CD14-positive monocyte (primary cell): ENCODE data around the gene VAMP5. TPM values are rescaled to one million over a fixed set of nuclear protein-coding genes. Genes with fewer than 3 reads are reported as not detected.
"Not testable (repeated sequence)": the region's sequence is repeated elsewhere in the genome, so short reads cannot be mapped to it uniquely, and the experiment has no call there.

ENCODE experiments used
- DNase-seq, 3 donors: peaks; one replicate each; pipeline ENCODE4 v3.0.0-alpha.2; 2011 to 2022
- H2AFZ ChIP-seq: 2 replicates; pipeline ENCODE4 v1.6.0; 2012; ENCODE audit warnings: mild to moderate bottlenecking, low read depth, low read length, inconsistent platforms; ENCODE audit not compliant: insufficient read depth, poor library complexity, severe bottlenecking
- H3K27ac ChIP-seq, 2 donors: 1 replicate in 1 of 2; 2 replicates in 1 of 2; pipeline ENCODE4 v1.5.1; 2012 to 2013; ENCODE audit warnings: low read length in 2 of 2, control low read depth in 1 of 2, inconsistent platforms in 1 of 2, low read depth in 1 of 2, mild to moderate bottlenecking in 1 of 2
- H3K27me3 ChIP-seq, 2 donors: one replicate each; pipeline versions ENCODE4 v1.6.0 to v1.6.1; 2011 to 2013; ENCODE audit warnings: low read length in 2 of 2; ENCODE audit not compliant: control insufficient read depth in 2 of 2, insufficient read depth in 2 of 2
- H3K36me3 ChIP-seq, 2 donors: replicated peaks in 1 of 2; 1 replicate in 1 of 2; 2 replicates in 1 of 2; pipeline versions ENCODE4 v1.5.1 to v1.6.1; 2012 to 2013; ENCODE audit warnings: low read length in 2 of 2, control low read depth in 1 of 2, inconsistent platforms in 1 of 2, mild to moderate bottlenecking in 1 of 2; ENCODE audit not compliant: insufficient read depth in 2 of 2, control insufficient read depth in 1 of 2
- H3K4me1 ChIP-seq, 2 donors: 1 replicate in 1 of 2; 2 replicates in 1 of 2; pipeline versions ENCODE4 v1.5.1 to v1.6.1; 2012 to 2013; ENCODE audit warnings: low read length in 2 of 2, control low read depth in 1 of 2, inconsistent platforms in 1 of 2, mild to moderate bottlenecking in 1 of 2, moderate library complexity in 1 of 2; ENCODE audit not compliant: insufficient read depth in 2 of 2, control insufficient read depth in 1 of 2
- H3K4me2 ChIP-seq: replicated peaks from 2 replicates; pipeline ENCODE3; 2012; ENCODE audit warnings: low read length, moderate library complexity, mild to moderate bottlenecking; ENCODE audit not compliant: poor library complexity, severe bottlenecking; ENCODE audit errors: extremely low read depth
- H3K4me3 ChIP-seq, 3 experiments: fragments of 200-600 bp in 1 of 3; sonication (generic) in 1 of 3; replicated peaks in 1 of 3; 1 replicate in 2 of 3; 2 replicates in 1 of 3; pipeline ENCODE4 v1.5.1; 2011 to 2013; ENCODE audit warnings: low read length in 3 of 3, mild to moderate bottlenecking in 3 of 3, control low read depth in 2 of 3, low read depth in 2 of 3, inconsistent platforms in 1 of 3, moderate library complexity in 1 of 3
- H3K79me2 ChIP-seq: 2 replicates; pipeline ENCODE4 v1.6.0; 2012; ENCODE audit warnings: mild to moderate bottlenecking, control low read depth, inconsistent platforms, low read length, moderate library complexity; ENCODE audit not compliant: insufficient read depth
- H3K9ac ChIP-seq: 2 replicates; pipeline ENCODE4 v1.6.0; 2017; ENCODE audit warnings: low read length, mild to moderate bottlenecking; ENCODE audit not compliant: insufficient read depth, poor library complexity, severe bottlenecking
- H3K9me3 ChIP-seq, 2 donors: replicated peaks in 1 of 2; 1 replicate in 1 of 2; 2 replicates in 1 of 2; pipeline versions ENCODE4 v1.5.1 to v1.6.1; 2012 to 2013; ENCODE audit warnings: low read length in 2 of 2, control low read depth in 1 of 2; ENCODE audit not compliant: control insufficient read depth in 1 of 2, insufficient read depth in 1 of 2
- H4K20me1 ChIP-seq: 2 replicates; pipeline ENCODE4 v1.6.0; 2012; ENCODE audit warnings: mild to moderate bottlenecking, low read length, control low read depth, moderate library complexity; ENCODE audit not compliant: insufficient read depth
- H3K27ac Mint-ChIP-seq, 7 donors: one replicate each; pipeline ENCODE4 v1.8.0; 2020; ENCODE audit warnings: mild to moderate bottlenecking in 7 of 7, mixed read lengths in 7 of 7, moderate library complexity in 6 of 7, inconsistent platforms in 2 of 7
- H3K27me3 Mint-ChIP-seq, 3 donors: one replicate each; pipeline ENCODE4 v1.8.0; 2021 to 2022; ENCODE audit warnings: low read depth in 3 of 3, mild to moderate bottlenecking in 3 of 3, mixed read lengths in 3 of 3, moderate library complexity in 3 of 3, inconsistent platforms in 1 of 3
- H3K36me3 Mint-ChIP-seq, 2 donors: one replicate each; pipeline ENCODE4 v1.8.0; 2020; ENCODE audit warnings: mixed read lengths in 2 of 2, inconsistent platforms in 1 of 2, mild to moderate bottlenecking in 1 of 2
- H3K4me1 Mint-ChIP-seq: one replicate; pipeline ENCODE4 v1.8.0; 2020; ENCODE audit warnings: mild to moderate bottlenecking, mixed read lengths
- H3K4me3 Mint-ChIP-seq, 2 donors: one replicate each; pipeline ENCODE4 v1.8.0; 2020; ENCODE audit warnings: mild to moderate bottlenecking in 2 of 2, mixed read lengths in 2 of 2, moderate library complexity in 1 of 2
- H3K9me3 Mint-ChIP-seq, 7 donors: one replicate each; pipeline ENCODE4 v1.8.0; 2020 to 2022; ENCODE audit warnings: mixed read lengths in 7 of 7, mild to moderate bottlenecking in 6 of 7, moderate library complexity in 6 of 7, inconsistent platforms in 2 of 7
- CTCF ChIP-seq: fragments of 200-600 bp; IDR thresholded peaks from one replicate; pipeline ENCODE4 v1.8.0; 2022; ENCODE audit warnings: antibody characterized with exemption, mild to moderate bottlenecking
- WGBS: methylation state at CpG from one replicate; pipeline ENCODE4 v1.1.5; 2013; ENCODE audit warnings: missing lambda C conversion rate; ENCODE audit not compliant: insufficient coverage; 5-methylcytosine and 5-hydroxymethylcytosine counted together
- intact Hi-C, 2 donors: fragments of 100-400 bp; cut with micrococcal nuclease; formaldehyde crosslinking; loops; one replicate each; pipeline versions ENCODE4 v1.15.0 to v1.15.1; 2023
- polyA plus RNA-seq, 3 donors: library from polyadenylated mRNA; depleted of rRNA in 1 of 3; unstranded in 2 of 3; stranded (reverse) in 1 of 3; fragments of 300-500 nt in 2 of 3; fragments of >200 nt in 1 of 3; fragmentation: Illumina TruSeq in 2 of 3; gene quantifications; 1 replicate in 2 of 3; 2 replicates in 1 of 3; pipeline ENCODE4 v1.2.3, GENCODE V29; 2012 to 2021

VAMP5 gene
- polyA plus RNA-seq, 3 donors: 154 to 251 (median 171) TPM

DNA sequence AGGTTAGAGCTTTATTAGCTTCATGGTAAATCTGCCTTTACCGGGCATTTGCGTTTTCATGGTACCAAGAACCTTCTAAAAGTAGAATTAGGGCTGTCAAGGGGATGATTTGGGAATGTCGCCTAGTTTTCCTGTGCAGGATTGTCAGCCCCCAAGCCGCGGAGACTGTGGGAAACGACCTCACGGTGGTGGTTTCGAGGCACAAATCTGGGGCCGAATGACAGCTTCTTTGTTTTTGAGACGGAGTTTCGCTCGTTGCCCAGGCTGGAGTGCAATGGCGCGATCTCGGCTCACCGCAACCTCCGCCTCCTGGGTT is 31.1 kb downstream of the VAMP5 start:
- Histone ChIP-seq H3K9ac (peak overlapping the region; percentile 89), H2AFZ (peak overlapping the region; percentile 85), H3K4me1 (peaks cover 32 to 44% of the 10 kb centered on the region in 2 donors), H3K4me3 (peak overlapping the region in 1 of 3 experiments; percentile 85), H3K27me3 (no peaks in the 10 kb centered on the region), H3K79me2 (peaks cover 57% of the 10 kb centered on the region), H3K27ac (peak overlapping the region; percentile 60 to 84), H3K4me2 (peak overlapping the region; percentile 72), H3K36me3 (peaks cover 10 to 18% of the 10 kb centered on the region in 2 donors), H4K20me1 (peaks cover 37% of the 10 kb centered on the region), H3K9me3 (no peaks in the 10 kb centered on the region)
- H3K4me1 Mint-ChIP-seq: peaks cover 25% of the 10 kb centered on the region
- intact Hi-C loops: loop anchor here (10.0 kb wide), 2 partner anchors 201 to 489 kb away; partner anchors contain the start of genes POLR1A (in 2 of the 2), PTCD3 (in 2 of the 2), CAPG (in 1 of the 2) and SH2D6 (in 1 of the 2)
- 88% methylated on average over 12 of the region's 17 CpGs for WGBS
- TF ChIP-seq CTCF: no peak
- H3K36me3 Mint-ChIP-seq: peaks cover 7 to 27% of the 10 kb centered on the region in 2 donors
- peaks cover 0 to 1% (median 0%) of the 10 kb centered on the region in 7 donors for H3K9me3 Mint-ChIP-seq
- peak overlapping the region in 1 of 2 donors; percentile 91 for H3K4me3 Mint-ChIP-seq
- peaks cover 0 to 1% (median 0%) of the 10 kb centered on the region in 3 donors for H3K27me3 Mint-ChIP-seq
- H3K27ac Mint-ChIP-seq: peak overlapping the region in 6 of 7 donors; percentile 86 to 94 (median 92)
- no peak for DNase-seq

GRCh38 chr2:85617723-85618122 is 33.5 kb downstream of the VAMP5 start:
- not testable (repeated sequence) for H3K9me3 ChIP-seq

More at GRCh38 chr2:85617723-85618122, 33.5 kb downstream of the VAMP5 start:
- H4K20me1 ChIP-seq: peaks cover 36% of the 10 kb centered on the region
- H3K79me2 ChIP-seq: peaks cover 57% of the 10 kb centered on the region
- Mint-ChIP-seq H3K36me3 (peaks cover 22 to 44% of the 10 kb centered on the region in 2 donors), H3K4me1 (peaks cover 16% of the 10 kb centered on the region)
- not testable (repeated sequence) for H3K9ac ChIP-seq, H3K4me3 Mint-ChIP-seq, H3K27ac Mint-ChIP-seq, H3K27ac ChIP-seq, H3K27me3 ChIP-seq, H3K27me3 Mint-ChIP-seq, H3K4me3 ChIP-seq, H2AFZ ChIP-seq, DNase-seq, H3K9me3 Mint-ChIP-seq
- intact Hi-C loops: loop anchor here (10.0 kb wide), 2 partner anchors 203 to 487 kb away; partner anchors contain the start of genes POLR1A (in 2 of the 2), PTCD3 (in 2 of the 2), CAPG (in 1 of the 2) and SH2D6 (in 1 of the 2)
- WGBS: 100% methylated on average over 1 of the region's 5 CpGs
- H3K4me2 ChIP-seq: peak overlapping the region; percentile 72
- peaks cover 32 to 41% of the 10 kb centered on the region in 2 donors for H3K36me3 ChIP-seq
- H3K4me1 ChIP-seq: peaks cover 17 to 23% of the 10 kb centered on the region in 2 donors
